GM19463 (cell line): ENCODE data around the gene CETP.
"Not testable (repeated sequence)": the region's sequence is repeated elsewhere in the genome, so short reads cannot be mapped to it uniquely, and the experiment has no call there.

Source experiments
- ATAC-seq: cut with Tn5 transposase; IDR thresholded peaks from one replicate; pipeline ENCODE4 v1.9.1; 2021; ENCODE audit warnings: mild to moderate bottlenecking, moderate library complexity; ENCODE audit not compliant: unreplicated experiment

Gene CETP

GRCh38 chr16:56953006-56953405 lies 8.7 kb upstream of the CETP start:
- no peak for ATAC-seq

DNA sequence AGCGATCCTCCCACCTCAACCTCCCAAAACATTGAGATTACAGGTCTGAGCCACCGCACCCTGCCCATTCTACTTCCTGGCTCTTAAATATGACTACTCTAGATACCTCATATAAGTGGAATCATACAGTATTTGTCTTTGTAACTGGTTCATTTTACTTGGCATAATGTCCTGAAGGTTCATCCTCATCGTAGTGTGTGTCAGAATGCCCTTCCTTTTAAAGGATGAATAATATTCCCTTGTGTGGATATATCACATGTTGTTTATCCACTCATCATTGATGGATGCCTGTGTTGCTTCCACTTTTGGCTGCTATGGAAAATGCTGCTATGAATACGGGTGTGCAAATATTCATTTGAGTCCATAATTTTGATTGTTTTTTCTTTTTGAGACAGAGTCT lies 5.7 kb upstream of the CETP start:
- no peak for ATAC-seq

DNA sequence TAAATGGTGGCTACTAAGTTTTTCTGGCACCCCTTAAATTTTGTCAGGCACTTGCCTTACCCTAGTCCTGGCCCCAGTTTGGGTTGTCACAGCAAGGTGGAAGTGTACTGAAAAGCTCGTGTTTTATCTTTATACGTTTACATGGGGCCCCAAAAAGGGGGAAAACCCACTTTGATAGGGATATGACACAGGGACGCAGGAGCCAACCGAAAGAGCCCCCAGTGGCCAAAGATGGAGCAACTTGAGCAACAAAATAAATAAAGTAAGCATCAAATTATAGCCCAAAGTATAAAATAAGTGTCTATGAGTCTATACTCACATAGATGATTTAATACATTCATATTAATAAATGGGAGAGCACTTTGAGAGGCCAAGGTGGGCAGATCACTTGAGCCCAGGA lies 5.0 kb upstream of the CETP start:
- no peak for ATAC-seq

GRCh38 chr16:56960681-56961281 lies 969 bp upstream of the CETP start:
- ATAC-seq = no peak

DNA sequence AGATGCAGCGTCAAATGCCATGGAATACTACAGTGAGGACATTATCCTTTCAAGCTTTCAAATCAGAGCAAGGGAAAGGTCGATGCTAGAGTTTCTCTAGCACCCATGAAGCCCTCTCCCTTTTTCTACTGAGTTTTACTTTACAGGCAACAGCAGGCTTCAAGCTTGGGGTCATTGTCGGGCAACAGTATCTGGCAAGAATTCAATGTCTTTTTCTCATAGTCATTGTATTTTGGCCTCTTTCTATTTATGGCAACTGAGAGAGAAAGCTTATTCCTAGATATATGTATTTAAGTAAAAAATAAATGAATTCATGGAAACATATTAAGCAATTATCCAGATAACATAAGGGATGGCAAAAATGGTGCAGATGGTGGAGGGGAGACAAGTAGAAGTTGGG lies 364 bp upstream of the CETP start:
- no peak for ATAC-seq

DNA sequence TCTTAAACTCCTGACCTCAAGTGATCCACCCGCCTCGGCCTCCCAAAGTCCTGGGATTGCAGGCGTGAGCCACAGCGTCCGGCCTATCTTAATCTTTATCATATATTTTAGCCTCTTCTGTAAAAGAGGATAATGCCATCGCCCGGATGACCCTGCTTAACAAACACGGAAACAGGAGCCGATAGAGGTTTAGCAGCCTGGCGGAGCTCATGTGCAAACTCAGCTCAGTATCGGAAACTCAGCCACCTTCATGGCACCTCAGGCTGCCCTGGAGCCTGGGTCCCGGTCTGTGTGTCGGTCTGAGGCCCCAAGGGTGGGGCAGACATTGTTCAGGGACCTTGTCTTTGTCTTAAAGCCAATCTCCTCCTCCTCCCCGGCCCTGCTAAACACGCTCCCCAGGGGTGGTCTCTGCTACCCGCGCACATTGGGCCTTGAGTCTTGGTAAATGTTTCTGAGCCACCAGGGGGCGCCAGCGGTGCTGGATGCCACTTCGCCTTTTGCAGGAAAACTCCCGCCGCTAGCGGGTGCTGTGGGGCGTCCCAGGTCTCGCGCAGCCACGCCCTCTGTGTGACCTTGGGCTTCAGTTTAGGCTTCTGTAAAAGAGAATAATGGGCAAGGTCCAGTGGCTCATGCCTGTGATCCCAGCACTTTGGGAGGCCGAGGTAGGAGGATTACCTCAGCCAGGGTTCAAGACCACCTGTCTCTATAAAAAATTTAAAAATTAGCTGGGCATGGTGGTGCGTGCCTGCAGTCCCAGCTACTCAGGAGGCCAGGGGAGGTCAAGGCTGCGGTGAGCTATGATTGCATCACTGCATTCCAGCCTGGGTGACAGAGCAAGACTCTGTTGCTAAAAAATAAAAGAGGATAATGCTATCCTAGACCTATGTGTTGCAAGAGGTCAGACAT lies 2.7 kb downstream of the CETP start:
- ATAC-seq = peak; percentile 80

DNA sequence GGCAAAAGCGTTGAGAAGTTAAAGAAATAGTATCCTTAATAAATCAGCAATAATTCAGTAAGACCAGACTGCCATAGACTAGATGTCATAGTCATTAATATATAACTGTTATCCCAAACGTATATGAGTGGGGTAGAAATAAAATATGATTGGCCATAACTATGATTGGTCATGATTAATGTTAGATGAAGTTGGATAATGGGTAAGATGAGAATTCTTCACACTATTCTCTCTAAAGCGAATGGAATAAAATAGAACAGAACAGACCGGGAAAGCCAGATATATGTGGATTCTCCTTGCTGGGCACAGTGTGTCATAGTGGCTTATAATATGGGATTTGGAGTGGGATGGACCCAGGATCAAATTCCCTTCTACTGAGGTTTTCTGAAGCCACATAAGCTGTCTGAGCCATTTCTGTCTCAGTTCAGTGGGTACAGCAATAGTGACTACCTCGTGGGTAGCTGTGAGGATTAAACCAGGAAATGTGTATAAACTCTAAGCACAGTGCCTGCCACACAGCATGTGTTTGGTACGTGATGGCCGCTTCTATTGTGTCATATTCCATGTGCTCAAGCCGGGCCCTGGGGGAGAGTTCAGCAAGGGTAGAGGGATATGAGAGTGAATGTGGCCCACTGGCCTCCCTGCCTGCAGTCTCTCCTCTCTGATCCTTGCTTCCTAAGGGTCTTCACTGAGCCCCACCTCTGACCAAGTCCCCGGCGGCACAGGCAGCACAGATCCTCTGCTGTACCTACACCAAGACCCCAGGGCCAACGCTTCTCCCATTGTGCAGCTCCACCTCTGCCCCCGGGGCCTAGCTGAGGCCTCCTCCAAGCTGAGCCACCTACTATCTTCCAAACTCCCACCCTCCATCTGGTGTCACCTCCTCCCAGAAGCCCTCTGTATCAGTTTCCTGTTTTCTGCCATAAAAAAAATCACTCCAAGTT lies 3.7 kb downstream of the CETP start:
- no peak for ATAC-seq

GRCh38 chr16:56966093-56966475 lies 4.3 kb downstream of the CETP start:
- no peak for ATAC-seq

- no peak for ATAC-seq
These were observed 6.0 kb downstream of the CETP start for GRCh38 chr16:56967733-56968132.

DNA sequence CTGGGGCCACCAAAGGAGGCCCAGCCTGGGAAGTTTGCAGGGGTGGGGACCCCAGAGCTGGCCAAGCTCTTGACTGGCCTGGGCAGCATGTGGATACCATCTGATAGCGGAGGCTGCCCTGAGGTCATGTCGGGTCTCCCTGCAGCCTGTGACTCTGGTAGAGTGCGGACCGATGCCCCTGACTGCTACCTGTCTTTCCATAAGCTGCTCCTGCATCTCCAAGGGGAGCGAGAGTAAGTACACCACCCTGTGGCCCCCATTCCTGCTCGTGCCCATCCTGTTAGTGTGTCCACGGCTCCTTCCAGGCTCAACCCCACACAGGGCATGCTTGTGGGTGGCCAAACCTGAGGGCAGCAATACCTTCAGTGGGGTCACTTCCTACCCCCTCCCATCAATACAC lies 8.0 kb downstream of the CETP start:
- ATAC-seq = no peak

DNA sequence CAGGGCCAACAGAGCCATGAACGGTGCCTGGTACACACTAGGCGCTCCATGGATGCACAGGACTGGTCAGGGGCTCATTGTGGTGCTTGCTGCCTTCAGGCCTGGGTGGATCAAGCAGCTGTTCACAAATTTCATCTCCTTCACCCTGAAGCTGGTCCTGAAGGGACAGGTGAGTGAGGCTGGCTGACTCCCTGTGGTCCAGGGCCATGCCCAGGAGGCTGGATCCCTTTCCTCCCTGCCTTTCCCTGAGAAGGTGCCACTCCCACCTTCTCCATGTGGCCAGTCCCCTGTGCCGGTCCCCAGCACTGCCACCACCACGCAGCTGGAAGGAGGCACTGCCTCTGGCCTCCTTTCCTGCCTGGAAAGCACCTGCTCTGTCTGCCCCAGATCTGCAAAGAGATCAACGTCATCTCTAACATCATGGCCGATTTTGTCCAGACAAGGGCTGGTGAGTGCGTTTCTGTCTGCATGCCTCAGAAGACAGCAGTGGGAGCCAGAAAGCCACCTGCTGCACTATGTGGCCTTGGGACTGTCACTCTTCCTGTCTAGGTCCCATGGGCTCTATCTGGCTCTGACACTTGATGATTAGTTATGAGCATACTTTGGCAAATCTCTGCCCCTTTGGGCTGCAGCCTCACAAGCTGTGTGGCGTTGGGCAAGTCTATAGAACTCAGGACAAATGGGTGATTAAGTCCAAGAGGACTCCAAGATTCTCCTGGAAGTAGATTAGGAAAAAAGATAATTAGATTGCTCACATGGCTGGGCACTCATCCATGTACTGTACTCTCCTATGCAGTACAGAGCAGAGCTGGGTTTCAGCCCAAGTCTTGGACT lies 9.4 kb downstream of the CETP start:
- ATAC-seq = peak; percentile 81

- ATAC-seq = no peak
These were observed 10.0 kb downstream of the CETP start for GRCh38 chr16:56971768-56972043.

GRCh38 chr16:56972403-56973293 lies 10.9 kb downstream of the CETP start:
- ATAC-seq = no peak

DNA sequence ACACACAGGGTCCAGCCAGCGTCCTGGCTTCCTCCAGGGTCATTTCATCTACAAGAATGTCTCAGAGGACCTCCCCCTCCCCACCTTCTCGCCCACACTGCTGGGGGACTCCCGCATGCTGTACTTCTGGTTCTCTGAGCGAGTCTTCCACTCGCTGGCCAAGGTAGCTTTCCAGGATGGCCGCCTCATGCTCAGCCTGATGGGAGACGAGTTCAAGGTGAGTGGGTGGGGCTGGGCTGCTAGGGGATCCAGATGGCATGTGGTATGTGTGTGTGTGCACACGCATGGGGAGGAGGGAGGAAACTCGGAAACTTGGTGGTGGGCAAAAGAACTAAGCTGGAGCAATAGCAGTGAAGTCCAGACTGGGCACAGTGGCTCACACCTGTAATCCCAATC lies 11.5 kb downstream of the CETP start:
- no peak for ATAC-seq

DNA sequence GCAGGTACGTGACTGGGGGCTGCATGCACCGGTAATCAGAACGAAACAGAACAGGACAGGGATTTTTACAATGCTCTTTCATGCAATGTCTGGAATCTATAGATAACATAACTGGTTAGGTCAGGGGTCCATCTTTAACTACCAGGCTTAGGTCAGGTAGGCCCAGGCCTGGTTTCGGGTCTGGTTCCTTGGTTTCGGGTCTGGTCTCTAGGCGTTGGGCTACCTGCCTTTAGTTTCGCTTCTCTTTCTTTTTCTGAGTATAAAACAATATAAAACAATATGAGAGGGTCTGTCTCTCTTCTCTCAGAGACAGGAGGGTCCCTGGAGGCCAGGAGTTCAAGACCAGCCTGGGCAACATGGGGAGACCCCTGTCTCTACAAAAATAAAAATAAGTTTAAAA lies 12.1 kb downstream of the CETP start:
- not testable (repeated sequence) for ATAC-seq

DNA sequence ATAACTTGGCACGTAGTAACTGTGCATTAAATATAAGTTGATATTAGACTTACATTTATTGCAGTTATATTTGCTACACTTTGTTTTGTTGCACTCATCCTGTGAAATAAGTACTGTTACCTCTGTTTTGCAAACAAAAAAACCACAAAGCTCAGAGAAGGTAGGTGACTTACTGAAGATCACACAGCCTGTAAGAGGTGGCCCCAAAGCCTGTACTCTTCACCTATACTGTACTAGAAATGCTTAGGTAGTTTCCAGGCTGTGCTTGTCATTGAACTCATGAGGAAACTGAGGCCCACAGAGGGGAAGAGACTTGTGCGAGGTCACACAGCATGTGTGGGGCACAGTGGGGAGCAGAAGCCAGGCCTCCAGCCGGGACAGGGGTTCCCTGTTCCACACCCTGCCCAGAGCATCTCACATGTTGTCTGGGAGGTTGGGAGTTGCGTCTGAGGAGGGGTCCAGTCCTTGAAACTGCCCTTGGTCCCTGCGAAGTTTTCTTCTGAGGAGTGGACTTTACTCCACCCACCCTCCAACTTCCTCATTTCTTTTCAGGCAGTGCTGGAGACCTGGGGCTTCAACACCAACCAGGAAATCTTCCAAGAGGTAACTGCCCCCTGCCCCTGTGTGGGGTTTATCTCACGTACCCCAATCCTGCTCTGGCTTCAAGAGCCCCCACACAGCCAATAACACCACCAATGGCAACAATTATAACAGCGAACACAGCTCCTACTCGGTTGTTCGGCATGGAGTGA lies 13.0 kb downstream of the CETP start:
- ATAC-seq = no peak

- no peak for ATAC-seq
These were observed 14.0 kb downstream of the CETP start for GRCh38 chr16:56975714-56976113.

DNA sequence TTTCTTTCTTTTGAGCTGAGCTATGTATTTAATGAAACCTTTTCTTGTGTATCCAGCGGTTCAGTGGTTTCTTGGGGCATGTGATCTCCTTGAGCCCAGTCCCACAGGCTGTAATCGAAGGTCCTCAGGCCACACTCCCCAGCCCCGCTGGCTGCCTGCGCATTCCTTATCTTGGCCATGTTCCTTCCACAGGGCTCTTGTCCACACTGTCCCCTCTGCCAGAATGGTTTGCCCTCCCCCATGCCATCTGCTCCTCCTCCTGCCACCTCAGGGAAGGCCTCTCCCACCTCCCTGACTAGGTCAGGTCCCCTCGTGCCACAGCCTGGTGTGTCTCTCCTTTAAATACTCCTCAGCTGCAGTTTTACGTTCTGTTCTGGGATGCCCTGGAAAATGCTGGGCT lies 15.5 kb downstream of the CETP start:
- no peak for ATAC-seq

- ATAC-seq = no peak
These were observed 16.2 kb downstream of the CETP start for GRCh38 chr16:56977823-56978430.
